A673 (cell line): Measurements from ENCODE around the gene TBX4. TPM values are rescaled to one million over a fixed set of nuclear protein-coding genes. Genes with fewer than 3 reads are reported as not detected.
"Not testable (repeated sequence)": the region's sequence is repeated elsewhere in the genome, so short reads cannot be mapped to it uniquely, and the experiment has no call there.

Source experiments
- BruUV-seq: library from RNA; stranded (reverse); fragments of 400-500 nt; replicated peaks from 2 replicates; lab custom pipeline; 2021; lab: Mats Ljungman, UMichigan
- CTCF ChIA-PET: fragments of 300-600 bp; sonication (Branson Sonifier 250); formaldehyde crosslinking; loops from one replicate; lab custom pipeline; 2022; ENCODE audit warnings: antibody characterized with exemption; lab: Charles Lee
- POLR2A ChIA-PET: fragments of 300-600 bp; sonication (Branson Sonifier 250); formaldehyde crosslinking; loops from one replicate; lab custom pipeline; 2022; ENCODE audit warnings: antibody characterized with exemption; ENCODE audit not compliant: low non-redundant PET; lab: Charles Lee
- DNase-seq: peaks from one replicate; pipeline ENCODE4 v3.0.0-alpha.2; 2015; ENCODE audit warnings: low spot score
- H3K27ac ChIP-seq: fragments of 200-600 bp; sonication (generic); 2 replicates; pipeline ENCODE4 v1.5.1; 2016; ENCODE audit warnings: mixed run types, low read depth, mild to moderate bottlenecking, mixed read lengths, antibody characterized with exemption, low read length; ENCODE audit not compliant: poor library complexity, severe bottlenecking
- H3K27me3 ChIP-seq: fragments of 200-600 bp; sonication (generic); replicated peaks from 2 replicates; pipeline ENCODE4 v1.6.1; 2017; ENCODE audit warnings: mixed run types, low read depth, mild to moderate bottlenecking, mixed read lengths, antibody characterized with exemption, low read length; ENCODE audit not compliant: insufficient read depth, poor library complexity
- H3K36me3 ChIP-seq: fragments of 200-600 bp; sonication (generic); 2 replicates; pipeline ENCODE4 v1.6.1; 2016; ENCODE audit warnings: mixed run types, mild to moderate bottlenecking, mixed read lengths, antibody characterized with exemption, low read length; ENCODE audit not compliant: insufficient read depth, poor library complexity, severe bottlenecking
- H3K4me1 ChIP-seq: fragments of 200-600 bp; sonication (generic); 2 replicates; pipeline ENCODE4 v1.6.1; 2017; ENCODE audit warnings: mixed run types, mild to moderate bottlenecking, mixed read lengths, antibody characterized with exemption, low read length; ENCODE audit not compliant: insufficient read depth, poor library complexity, severe bottlenecking
- H3K4me3 ChIP-seq: fragments of 200-600 bp; sonication (generic); 2 replicates; pipeline ENCODE4 v1.5.1; 2016; ENCODE audit warnings: low read depth, mixed run types, mild to moderate bottlenecking, mixed read lengths, low read length; ENCODE audit not compliant: poor library complexity, severe bottlenecking
- H3K9me3 ChIP-seq: fragments of 200-600 bp; sonication (generic); 2 replicates; pipeline ENCODE4 v1.6.1; 2016; ENCODE audit warnings: mixed run types, low read depth, mild to moderate bottlenecking, mixed read lengths, antibody characterized with exemption, low read length; ENCODE audit not compliant: poor library complexity, severe bottlenecking
- CTCF ChIP-seq: fragments of 300-800, 200-600 bp; sonication (generic); conservative IDR thresholded peaks from 2 replicates; pipeline ENCODE4 v1.5.1; 2017; ENCODE audit warnings: low read depth, mild to moderate bottlenecking, antibody characterized with exemption, low read length, moderate library complexity, mixed read lengths
- EZH2 ChIP-seq: fragments of 200-600 bp; sonication (generic); IDR thresholded peaks from 2 replicates; pipeline ENCODE4 v1.6.1; 2017; ENCODE audit warnings: borderline replicate concordance, low read depth, mild to moderate bottlenecking, mixed read lengths, antibody characterized with exemption, low read length; ENCODE audit not compliant: poor library complexity, severe bottlenecking
- intact Hi-C: fragments of 100-400 bp; cut with micrococcal nuclease; formaldehyde crosslinking; loops from one replicate; pipeline ENCODE4 v1.10.0; 2022; ENCODE audit not compliant: unreplicated experiment
- total RNA-seq: library from RNA; stranded (reverse); gene quantifications from 2 replicates; pipeline ENCODE4 v1.2.3, GENCODE V29; 2021

Gene TBX4
- total RNA-seq, 1 experiment from 2014 or later = not detected

GRCh38 chr17:61436995-61437704 lies 15.1 kb upstream of the TBX4 start:
- Histone ChIP-seq H3K27ac (no peak overlapping the region), H3K27me3 (no peaks in the 10 kb centered on the region), H3K4me1 (no peaks in the 10 kb centered on the region), H3K9me3 (peaks cover 7% of the 10 kb centered on the region), H3K36me3 (no peaks in the 10 kb centered on the region), H3K4me3 (no peak overlapping the region)
- POLR2A ChIA-PET = no interaction called here
- intact Hi-C loops = no loop called here
- TF ChIP-seq CTCF = no peak
- no peak for TF ChIP-seq EZH2
- no TSS peak for BruUV-seq
- CTCF ChIA-PET = no interaction called here
- no peak for DNase-seq

GRCh38 chr17:61440697-61441096 lies 11.5 kb upstream of the TBX4 start:
- Histone ChIP-seq H3K27ac (no peak overlapping the region), H3K27me3 (no peaks in the 10 kb centered on the region), H3K36me3 (no peaks in the 10 kb centered on the region), H3K9me3 (peaks cover 4% of the 10 kb centered on the region), H3K4me1 (no peaks in the 10 kb centered on the region), H3K4me3 (no peak overlapping the region)
- DNase-seq = no peak
- intact Hi-C loops = no loop called here
- no TSS peak for BruUV-seq
- ChIA-PET POLR2A (no interaction called here), CTCF (no interaction called here)
- no peak for TF ChIP-seq CTCF

GRCh38 chr17:61441507-61441906 lies 10.7 kb upstream of the TBX4 start:
- H3K9me3 ChIP-seq, intact Hi-C loops, POLR2A ChIA-PET, H3K4me3 ChIP-seq, H3K27me3 ChIP-seq, CTCF ChIA-PET, H3K36me3 ChIP-seq, BruUV-seq, DNase-seq, H3K27ac ChIP-seq, H3K4me1 ChIP-seq: not testable (repeated sequence)
